Medulla oblongata (tissue), 1 donor: ENCODE measurements around the gene CCL11.

ENCODE experiments used
- DNase-seq: peaks from one replicate; pipeline ENCODE4 v3.0.0-alpha.2; 2015; ENCODE audit errors: extremely low spot score

The CCL11 gene

GRCh38 chr17:34257299-34257985, 28.1 kb upstream of the CCL11 start:
- DNase-seq, result no peak

GRCh38 chr17:34257986-34258326, 27.6 kb upstream of the CCL11 start:
- DNase-seq, result no peak

- no peak for DNase-seq
Observed at GRCh38 chr17:34259146-34259545, 26.4 kb upstream of the CCL11 start.

GRCh38 chr17:34260861-34261260, 24.7 kb upstream of the CCL11 start:
- DNase-seq, result no peak

- no peak for DNase-seq
Observed at GRCh38 chr17:34261568-34262337, 23.8 kb upstream of the CCL11 start.

GRCh38 chr17:34265711-34266110, 19.8 kb upstream of the CCL11 start:
- no peak for DNase-seq

- no peak for DNase-seq
Observed at GRCh38 chr17:34269969-34270368, 15.6 kb upstream of the CCL11 start, which contains the start of gene CCL7. TSS of gene CCL7 (plus strand) at chr17:34270221. CDS start at chr17:34270291, 70 bp downstream.

GRCh38 chr17:34275881-34276280, 9.7 kb upstream of the CCL11 start:
- DNase-seq, result no peak

GRCh38 chr17:34276826-34277225, 8.7 kb upstream of the CCL11 start:
- no peak for DNase-seq

GRCh38 chr17:34283571-34283970, 2.0 kb upstream of the CCL11 start:
- no peak for DNase-seq

- DNase-seq, result no peak
Observed at GRCh38 chr17:34287875-34288274, 2.3 kb downstream of the CCL11 start.

- no peak for DNase-seq
Observed at GRCh38 chr17:34290586-34290985, 5.0 kb downstream of the CCL11 start.

GRCh38 chr17:34291721-34292348, 6.3 kb downstream of the CCL11 start:
- no peak for DNase-seq

- no peak for DNase-seq
Observed at GRCh38 chr17:34299027-34299426, 13.5 kb downstream of the CCL11 start.

GRCh38 chr17:34299956-34300577, 14.5 kb downstream of the CCL11 start:
- no peak for DNase-seq

GRCh38 chr17:34300652-34301370, 15.3 kb downstream of the CCL11 start:
- no peak for DNase-seq

- DNase-seq, result no peak
Observed at GRCh38 chr17:34301986-34302385, 16.4 kb downstream of the CCL11 start.

GRCh38 chr17:34302636-34303035, 17.1 kb downstream of the CCL11 start:
- no peak for DNase-seq

- DNase-seq, result no peak
Observed at GRCh38 chr17:34303606-34304005, 18.1 kb downstream of the CCL11 start.

GRCh38 chr17:34305061-34305460, 19.5 kb downstream of the CCL11 start:
- no peak for DNase-seq

GRCh38 chr17:34305606-34306005, 20.1 kb downstream of the CCL11 start:
- DNase-seq, result no peak

- DNase-seq, result peak; percentile 62
Observed at GRCh38 chr17:34306466-34306865, 20.9 kb downstream of the CCL11 start.
